Measurements from ENCODE around the gene MRAP. TPM values are rescaled to one million over a fixed set of nuclear protein-coding genes. Genes with fewer than 3 reads are reported as not detected.
"Not testable (repeated sequence)": the region's sequence is repeated elsewhere in the genome, so short reads cannot be mapped to it uniquely, and the experiment has no call there.

Gene MRAP
- total RNA-seq = not detected

DNA sequence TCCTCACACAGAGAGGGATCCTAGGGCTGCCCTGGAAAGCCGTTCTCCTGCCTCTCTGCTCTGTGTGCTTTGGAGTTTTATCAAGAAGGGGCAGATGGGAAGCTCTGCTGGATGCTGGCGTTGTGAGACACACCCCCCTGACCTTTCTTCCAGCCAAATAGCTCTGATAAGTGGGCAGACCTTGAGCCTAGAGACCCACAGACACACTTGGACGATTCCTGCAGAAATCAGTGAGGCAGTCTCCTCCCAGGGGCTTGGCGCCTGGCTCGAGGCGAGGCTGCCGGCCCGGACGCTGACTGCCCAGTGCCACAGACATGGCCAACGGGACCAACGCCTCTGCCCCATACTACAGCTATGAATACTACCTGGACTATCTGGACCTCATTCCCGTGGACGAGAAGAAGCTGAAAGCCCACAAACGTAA lies at the start of gene MRAP:
MRAP (plus strand) TSS at position 198 of the 424 bp plus-strand sequence; CDS start at position 315, 117 bp downstream.
- Mint-ChIP-seq H3K36me3 (ENCODE audit: insufficient read depth in 2 of 2) (peaks cover 0 to 5% of the 10 kb centered on the region in 2 donors), H3K9me3 (no peaks in the 10 kb centered on the region), H3K27me3 (ENCODE audit: low read depth) (no peaks in the 10 kb centered on the region), H3K27ac (no peak within 1 kb of the TSS), H3K4me1 (ENCODE audit: low read depth) (no peaks in the 10 kb centered on the region), H3K4me3 (no peak within 1 kb of the TSS)
- ATAC-seq (replicated peaks in 1 of 2) = no peak
- no peak for DNase-seq

GRCh38 chr21:32249511-32250280 lies 49.0 kb upstream of the MRAP start:
- DNase-seq (no peak), ATAC-seq (replicated peaks in 1 of 2) (no peak)
- H3K9me3 Mint-ChIP-seq = peaks cover 5 to 6% of the 10 kb centered on the region in 2 donors
- peaks cover 34% of the 10 kb centered on the region for H3K27me3 Mint-ChIP-seq (ENCODE audit: low read depth)
- H3K27ac Mint-ChIP-seq = no peak overlapping the region
- H3K4me1 Mint-ChIP-seq (ENCODE audit: low read depth) = no peaks in the 10 kb centered on the region
- no peak overlapping the region for H3K4me3 Mint-ChIP-seq
- H3K36me3 Mint-ChIP-seq (ENCODE audit: insufficient read depth in 2 of 2) = peaks cover 2 to 3% of the 10 kb centered on the region in 2 donors

DNA sequence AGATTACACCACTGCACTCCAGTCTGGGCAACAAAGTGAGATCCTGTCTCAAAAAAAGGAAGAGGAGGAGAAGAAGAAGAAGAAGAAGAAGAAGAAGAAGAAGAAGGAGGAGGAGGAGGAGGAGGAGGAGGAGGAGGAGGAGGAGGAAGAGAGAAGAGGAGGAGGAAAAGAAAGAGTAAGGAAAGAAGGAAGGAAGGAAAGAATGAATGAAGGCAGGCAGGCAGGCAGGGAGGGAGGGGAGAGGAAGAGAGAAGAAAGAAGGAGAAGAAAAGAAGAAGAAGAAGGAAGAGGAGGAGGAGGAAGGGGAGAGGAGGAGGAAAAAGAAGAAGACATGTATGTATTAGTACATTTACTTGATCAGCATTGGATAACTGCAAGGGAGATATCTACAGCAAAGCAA lies 46.5 kb upstream of the MRAP start:
- no peak overlapping the region for H3K27ac Mint-ChIP-seq
- H3K4me1 Mint-ChIP-seq (ENCODE audit: low read depth) = no peaks in the 10 kb centered on the region
- H3K9me3 Mint-ChIP-seq = peaks cover 5 to 6% of the 10 kb centered on the region in 2 donors
- ATAC-seq (replicated peaks in 1 of 2) (no peak), DNase-seq (no peak)
- H3K27me3 Mint-ChIP-seq (ENCODE audit: low read depth) = peaks cover 25% of the 10 kb centered on the region
- H3K36me3 Mint-ChIP-seq (ENCODE audit: insufficient read depth in 2 of 2) = peaks cover 2 to 3% of the 10 kb centered on the region in 2 donors
- no peak overlapping the region for H3K4me3 Mint-ChIP-seq

GRCh38 chr21:32253215-32253641 lies 45.4 kb upstream of the MRAP start:
- H3K4me1 Mint-ChIP-seq (ENCODE audit: low read depth) = no peaks in the 10 kb centered on the region
- no peak for ATAC-seq (replicated peaks in 1 of 2)
- no peak overlapping the region for H3K4me3 Mint-ChIP-seq
- no peak for DNase-seq
- H3K9me3 Mint-ChIP-seq = peaks cover 5 to 6% of the 10 kb centered on the region in 2 donors
- H3K27ac Mint-ChIP-seq = no peak overlapping the region
- H3K36me3 Mint-ChIP-seq (ENCODE audit: insufficient read depth in 2 of 2) = peaks cover 2 to 3% of the 10 kb centered on the region in 2 donors
- peaks cover 23% of the 10 kb centered on the region for H3K27me3 Mint-ChIP-seq (ENCODE audit: low read depth)

- Mint-ChIP-seq H3K4me1 (ENCODE audit: low read depth) (no peaks in the 10 kb centered on the region), H3K36me3 (ENCODE audit: insufficient read depth in 2 of 2) (peaks cover under 1 to 1% of the 10 kb centered on the region in 2 donors), H3K27ac (no peak overlapping the region), H3K4me3 (no peak overlapping the region), H3K9me3 (peaks cover 1 to 2% of the 10 kb centered on the region in 2 donors), H3K27me3 (ENCODE audit: low read depth) (peaks cover 11% of the 10 kb centered on the region)
- ATAC-seq (replicated peaks in 1 of 2) (no peak), DNase-seq (no peak)
These were observed 42.4 kb upstream of the MRAP start for GRCh38 chr21:32256251-32256650.

DNA sequence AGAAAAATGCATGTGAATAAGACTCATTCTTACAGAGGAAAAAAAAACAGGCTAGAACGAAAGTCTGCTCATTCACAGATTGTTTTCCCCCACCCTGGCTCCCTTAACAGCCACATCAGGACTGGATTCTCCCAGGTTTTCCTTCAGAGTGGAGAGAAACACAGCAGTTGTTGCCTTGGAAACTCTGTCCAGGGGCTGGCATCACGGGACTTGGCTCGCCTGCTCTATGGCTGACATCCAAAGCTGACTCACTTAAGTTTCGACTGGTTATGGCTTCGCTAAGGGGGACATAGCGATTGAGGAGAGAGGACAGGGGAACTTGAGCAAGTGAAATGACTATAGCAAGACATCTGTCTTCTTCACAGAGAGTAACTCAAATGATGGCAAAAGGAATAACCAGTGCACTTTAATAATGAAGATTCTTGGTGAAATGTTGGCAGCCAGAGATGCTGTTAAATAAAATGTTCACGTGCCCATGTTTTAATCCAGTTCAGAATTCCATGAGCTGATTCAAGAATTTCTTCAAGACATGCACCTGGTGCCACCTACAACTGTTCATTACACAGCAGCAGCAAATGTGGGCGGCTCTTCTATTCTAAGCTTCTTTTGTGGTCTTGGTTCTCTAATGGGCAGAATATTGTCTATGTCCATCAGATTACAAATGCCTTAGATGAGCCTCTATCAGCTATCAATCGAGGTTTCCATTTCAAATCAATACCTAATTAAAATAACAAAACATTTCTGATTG lies 41.6 kb upstream of the MRAP start:
- Mint-ChIP-seq H3K27me3 (ENCODE audit: low read depth) (peaks cover 3% of the 10 kb centered on the region), H3K9me3 (no peaks in the 10 kb centered on the region), H3K27ac (no peak overlapping the region), H3K4me1 (ENCODE audit: low read depth) (no peaks in the 10 kb centered on the region), H3K4me3 (no peak overlapping the region), H3K36me3 (ENCODE audit: insufficient read depth in 2 of 2) (no peaks in the 10 kb centered on the region)
- no peak for ATAC-seq (replicated peaks in 1 of 2)
- DNase-seq = no peak

GRCh38 chr21:32257962-32258785 lies 40.5 kb upstream of the MRAP start:
- H3K36me3 Mint-ChIP-seq (ENCODE audit: insufficient read depth in 2 of 2) = no peaks in the 10 kb centered on the region
- DNase-seq (peak; percentile 31 to 50), ATAC-seq (replicated peaks in 1 of 2) (peak; percentile 52 to 73)
- H3K27ac Mint-ChIP-seq = no peak overlapping the region
- no peaks in the 10 kb centered on the region for H3K27me3 Mint-ChIP-seq (ENCODE audit: low read depth)
- H3K4me3 Mint-ChIP-seq = no peak overlapping the region
- H3K9me3 Mint-ChIP-seq = no peaks in the 10 kb centered on the region
- no peaks in the 10 kb centered on the region for H3K4me1 Mint-ChIP-seq (ENCODE audit: low read depth)

- not testable (repeated sequence) for H3K27me3 Mint-ChIP-seq (ENCODE audit: low read depth); H3K9me3 Mint-ChIP-seq; H3K4me1 Mint-ChIP-seq (ENCODE audit: low read depth); DNase-seq; H3K36me3 Mint-ChIP-seq (ENCODE audit: insufficient read depth in 2 of 2); ATAC-seq (replicated peaks in 1 of 2); H3K4me3 Mint-ChIP-seq; H3K27ac Mint-ChIP-seq
These were observed 39.9 kb upstream of the MRAP start for GRCh38 chr21:32258786-32259048.

DNA sequence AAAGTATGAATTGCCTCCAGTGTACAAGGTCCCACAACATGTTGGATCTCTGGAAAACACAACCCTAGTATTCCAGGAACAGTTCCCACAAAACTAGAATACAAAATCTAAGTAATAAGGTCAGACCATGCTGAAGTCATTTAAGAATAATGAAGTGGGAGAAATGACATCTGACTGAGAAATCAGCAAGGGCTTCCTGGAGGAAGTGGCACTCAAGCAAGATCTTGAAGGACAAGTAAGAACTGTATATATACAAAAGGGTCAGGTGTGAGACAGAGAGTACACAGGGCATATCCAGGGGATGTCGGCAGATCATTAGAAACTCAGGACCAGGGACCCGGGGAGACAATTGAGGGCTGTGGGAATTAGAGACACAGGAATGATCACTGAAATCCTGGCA lies 38.5 kb upstream of the MRAP start:
- Mint-ChIP-seq H3K27me3 (ENCODE audit: low read depth) (no peaks in the 10 kb centered on the region), H3K4me3 (no peak overlapping the region), H3K36me3 (ENCODE audit: insufficient read depth in 2 of 2) (no peaks in the 10 kb centered on the region), H3K27ac (no peak overlapping the region), H3K4me1 (ENCODE audit: low read depth) (no peaks in the 10 kb centered on the region), H3K9me3 (no peaks in the 10 kb centered on the region)
- DNase-seq = no peak
- no peak for ATAC-seq (replicated peaks in 1 of 2)

DNA sequence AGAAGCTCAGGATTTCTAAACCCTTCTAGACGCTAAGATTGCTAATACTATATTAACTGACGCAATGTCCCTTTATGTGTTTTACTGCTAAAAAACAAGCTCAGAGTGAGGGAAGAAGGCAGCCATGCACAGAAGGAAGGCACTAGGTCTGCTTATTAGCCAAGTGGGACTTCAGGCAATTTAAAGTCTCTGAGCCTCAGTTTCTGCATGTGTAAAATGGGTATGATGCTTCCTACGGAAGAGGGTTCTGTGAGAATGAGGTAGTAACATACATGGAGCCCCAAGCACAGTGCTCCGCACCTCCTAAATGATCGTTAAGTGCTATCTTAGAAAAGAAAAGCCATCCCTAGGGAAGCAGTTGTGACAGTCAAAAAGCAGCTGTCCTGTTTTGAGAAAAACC lies 36.7 kb upstream of the MRAP start:
- no peaks in the 10 kb centered on the region for H3K27me3 Mint-ChIP-seq (ENCODE audit: low read depth)
- ATAC-seq (replicated peaks in 1 of 2) (no peak), DNase-seq (no peak)
- no peak overlapping the region for H3K27ac Mint-ChIP-seq
- H3K4me3 Mint-ChIP-seq = no peak overlapping the region
- H3K9me3 Mint-ChIP-seq = no peaks in the 10 kb centered on the region
- peaks cover 0 to 3% of the 10 kb centered on the region in 2 donors for H3K36me3 Mint-ChIP-seq (ENCODE audit: insufficient read depth in 2 of 2)
- H3K4me1 Mint-ChIP-seq (ENCODE audit: low read depth) = no peaks in the 10 kb centered on the region

DNA sequence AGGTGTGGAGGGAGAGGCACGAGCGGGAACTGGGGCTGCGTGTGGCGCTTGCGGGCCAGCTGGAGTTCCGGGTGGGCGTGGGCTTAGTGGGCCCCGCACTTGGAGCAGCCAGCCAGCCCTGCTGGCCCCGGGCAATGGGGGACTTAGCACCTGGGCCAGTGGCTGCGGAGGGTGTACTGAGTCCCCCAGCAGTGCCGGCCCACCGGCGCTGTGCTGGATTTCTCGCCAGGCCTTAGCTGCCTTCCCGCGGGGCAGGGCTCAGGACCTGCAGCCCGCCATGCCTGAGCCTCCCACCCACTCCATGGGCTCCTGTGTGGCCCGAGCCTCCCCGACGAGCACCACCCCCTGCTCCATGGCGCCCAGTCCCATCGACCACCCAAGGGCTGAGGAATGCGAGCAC lies 33.3 kb upstream of the MRAP start:
- DNase-seq; H3K9me3 Mint-ChIP-seq; H3K27ac Mint-ChIP-seq; H3K27me3 Mint-ChIP-seq (ENCODE audit: low read depth); H3K36me3 Mint-ChIP-seq (ENCODE audit: insufficient read depth in 2 of 2); H3K4me3 Mint-ChIP-seq; H3K4me1 Mint-ChIP-seq (ENCODE audit: low read depth); ATAC-seq (replicated peaks in 1 of 2): not testable (repeated sequence)

DNA sequence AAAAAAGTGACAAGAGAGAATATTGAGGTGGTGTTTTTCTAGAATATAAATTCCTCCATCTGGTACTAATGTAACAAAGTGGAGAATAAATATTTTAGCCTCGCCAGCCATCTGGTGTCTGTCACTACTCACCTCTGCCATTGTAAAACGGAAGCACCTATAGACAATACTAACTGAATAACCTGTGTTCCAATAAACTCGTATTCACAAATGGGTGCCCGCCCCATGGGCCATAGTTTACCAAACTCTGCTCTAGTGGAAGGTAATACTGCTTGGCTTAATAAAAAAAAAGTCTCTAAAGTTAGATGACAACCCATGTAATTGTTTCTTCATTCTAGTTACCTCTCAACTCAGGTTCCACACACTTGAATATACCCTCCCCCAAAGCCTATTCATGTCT lies 27.9 kb upstream of the MRAP start:
- H3K36me3 Mint-ChIP-seq (ENCODE audit: insufficient read depth in 2 of 2) = peaks cover 2 to 13% of the 10 kb centered on the region in 2 donors
- ATAC-seq (replicated peaks in 1 of 2) = no peak
- no peak overlapping the region for H3K27ac Mint-ChIP-seq
- no peaks in the 10 kb centered on the region for H3K27me3 Mint-ChIP-seq (ENCODE audit: low read depth)
- H3K9me3 Mint-ChIP-seq = no peaks in the 10 kb centered on the region
- DNase-seq = no peak
- peaks cover 4% of the 10 kb centered on the region for H3K4me1 Mint-ChIP-seq (ENCODE audit: low read depth)
- H3K4me3 Mint-ChIP-seq = no peak overlapping the region

DNA sequence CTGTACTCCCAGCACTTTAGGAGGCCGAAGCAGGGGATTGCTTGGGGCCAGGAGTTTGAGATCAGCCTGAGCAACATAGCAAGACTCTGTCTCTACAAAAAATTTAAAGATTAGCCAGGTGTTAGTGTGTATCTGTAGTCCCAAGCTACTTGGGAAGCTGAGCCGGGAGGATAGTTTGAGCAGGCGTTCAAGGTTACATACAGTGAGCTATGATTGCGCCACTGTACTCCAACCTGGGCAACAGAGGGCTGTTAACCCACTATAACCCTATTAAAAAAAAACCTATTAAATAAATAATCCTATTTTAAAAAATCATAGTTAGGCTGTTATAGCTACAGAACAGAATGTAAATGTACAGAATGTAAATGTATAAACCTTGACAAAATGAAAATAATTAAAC lies 22.0 kb upstream of the MRAP start:
- no peak overlapping the region for H3K27ac Mint-ChIP-seq

More for the DNA sequence above, 22.0 kb upstream of the MRAP start:
- H3K9me3 Mint-ChIP-seq = no peaks in the 10 kb centered on the region
- no peak overlapping the region for H3K4me3 Mint-ChIP-seq
- no peaks in the 10 kb centered on the region for H3K27me3 Mint-ChIP-seq (ENCODE audit: low read depth)
- DNase-seq (no peak), ATAC-seq (replicated peaks in 1 of 2) (no peak)
- peaks cover 37% of the 10 kb centered on the region for H3K4me1 Mint-ChIP-seq (ENCODE audit: low read depth)
- peaks cover 9% of the 10 kb centered on the region in 2 donors for H3K36me3 Mint-ChIP-seq (ENCODE audit: insufficient read depth in 2 of 2)
